Hepatocyte (in vitro differentiated cells): ENCODE data around the gene HDAC6.

Experiments
- CTCF ChIP-seq: fragments of 200-600 bp; sonication (generic); IDR thresholded peaks from 2 replicates; pipeline ENCODE4 v1.5.1; 2016; ENCODE audit warnings: antibody characterized with exemption, mild to moderate bottlenecking; ENCODE audit not compliant: poor library complexity
- EZH2 ChIP-seq: fragments of 200-600 bp; sonication (generic); IDR thresholded peaks from 2 replicates; pipeline ENCODE4 v1.6.1; 2016; ENCODE audit warnings: antibody characterized with exemption, mild to moderate bottlenecking, borderline replicate concordance
- EZH2phosphoT487 ChIP-seq: fragments of 200-600 bp; sonication (generic); IDR thresholded peaks from one replicate; pipeline ENCODE4 v1.6.1; 2018; ENCODE audit warnings: antibody characterized with exemption, mild to moderate bottlenecking, low read depth, moderate library complexity; ENCODE audit not compliant: unreplicated experiment, severe bottlenecking

GRCh38 chrX:48792219-48792618 lies 9.6 kb upstream of the HDAC6 start:
- no peak for TF ChIP-seq EZH2
- TF ChIP-seq CTCF, result no peak
- TF ChIP-seq EZH2phosphoT487, result no peak
